HepG2 (cell line): ENCODE measurements around the gene PHKB. TPM values are rescaled to one million over a fixed set of nuclear protein-coding genes. Genes with fewer than 3 reads are reported as not detected.
A peak's percentile ranks its signal among the peaks of the same experiment; 100 is the strongest.

Source experiments
- AFF4 ChIP-seq: sonication (generic); formaldehyde crosslinking; IDR thresholded peaks from 2 replicates; pipeline ENCODE4 v1.4.0; 2020; ENCODE audit warnings: missing genetic modification reagents
- ATF3 ChIP-seq: sonication (generic); formaldehyde crosslinking; IDR thresholded peaks from 2 replicates; pipeline ENCODE4 v1.4.0; 2020; ENCODE audit warnings: missing genetic modification reagents
- ATF5 ChIP-seq: sonication (generic); formaldehyde crosslinking; IDR thresholded peaks from 2 replicates; pipeline ENCODE4 v1.4.0; 2020; ENCODE audit warnings: mild to moderate bottlenecking, low read depth, missing genetic modification reagents
- BRCA1 ChIP-seq: sonication (generic); formaldehyde crosslinking; IDR thresholded peaks from 2 replicates; pipeline ENCODE4 v1.4.0; 2020; ENCODE audit warnings: missing genetic modification reagents
- DNMT1 ChIP-seq: sonication (generic); formaldehyde crosslinking; IDR thresholded peaks from 2 replicates; pipeline ENCODE4 v1.5.1; 2020; ENCODE audit warnings: mild to moderate bottlenecking, missing genetic modification reagents
- HES4 ChIP-seq: sonication (generic); formaldehyde crosslinking; IDR thresholded peaks from 2 replicates; pipeline ENCODE4 v1.9.0; 2021; ENCODE audit warnings: mild to moderate bottlenecking, missing genetic modification reagents, borderline replicate concordance
- HIC2 ChIP-seq: sonication (generic); formaldehyde crosslinking; IDR thresholded peaks from 2 replicates; pipeline ENCODE4 v1.9.0; 2022; ENCODE audit warnings: low read depth, missing genetic modification reagents
- HNRNPLL ChIP-seq: fragments of 200-400 bp; formaldehyde crosslinking; IDR thresholded peaks from 2 replicates; pipeline ENCODE4 v1.6.1; 2017; ENCODE audit warnings: mild to moderate bottlenecking, low read depth, low read length; ENCODE audit not compliant: poor library complexity, severe bottlenecking
- HOXA3 ChIP-seq: sonication (generic); formaldehyde crosslinking; IDR thresholded peaks from 2 replicates; pipeline ENCODE4 v1.5.0; 2020; ENCODE audit warnings: missing genetic modification reagents
- ISL2 ChIP-seq: sonication (generic); formaldehyde crosslinking; IDR thresholded peaks from 2 replicates; pipeline ENCODE4 v1.5.0; 2020; ENCODE audit warnings: missing genetic modification reagents
- NFIB ChIP-seq: sonication (generic); formaldehyde crosslinking; IDR thresholded peaks from 2 replicates; pipeline ENCODE4 v1.9.0; 2021; ENCODE audit warnings: missing genetic modification reagents, mild to moderate bottlenecking, borderline replicate concordance
- NR2F1 ChIP-seq, 2 experiments: fragments of 450-650 bp in 1 of 2; formaldehyde crosslinking in 1 of 2; IDR thresholded peaks; 2 replicates each; pipeline versions ENCODE4 v1.5.0 to v1.6.1; 2016 to 2020; ENCODE audit warnings: mild to moderate bottlenecking in 1 of 2, missing compliant biosample characterization in 1 of 2, missing genetic modification reagents in 1 of 2, moderate library complexity in 1 of 2
- PAX8 ChIP-seq: sonication (generic); formaldehyde crosslinking; IDR thresholded peaks from 2 replicates; pipeline ENCODE4 v1.8.0; 2022; ENCODE audit warnings: mild to moderate bottlenecking, missing genetic modification reagents, borderline replicate concordance
- PHF8 ChIP-seq: sonication (generic); formaldehyde crosslinking; IDR thresholded peaks from 2 replicates; pipeline ENCODE4 v1.5.0; 2020; ENCODE audit warnings: missing genetic modification reagents
- RFXAP ChIP-seq: sonication (generic); formaldehyde crosslinking; IDR thresholded peaks from 2 replicates; pipeline ENCODE4 v1.4.0; 2020; ENCODE audit warnings: missing genetic modification reagents, borderline replicate concordance
- SIX1 ChIP-seq: sonication (generic); formaldehyde crosslinking; IDR thresholded peaks from 2 replicates; pipeline ENCODE4 v1.4.0; 2020; ENCODE audit warnings: missing genetic modification reagents, borderline replicate concordance
- SP140L ChIP-seq: sonication (generic); formaldehyde crosslinking; IDR thresholded peaks from 2 replicates; pipeline ENCODE4 v1.4.0; 2020; ENCODE audit warnings: missing genetic modification reagents, borderline replicate concordance
- ZBTB8A ChIP-seq: sonication (generic); formaldehyde crosslinking; IDR thresholded peaks from 2 replicates; pipeline ENCODE4 v1.4.0; 2020; ENCODE audit warnings: mild to moderate bottlenecking, low read depth, missing genetic modification reagents, borderline replicate concordance
- ZNF577 ChIP-seq: sonication (generic); formaldehyde crosslinking; IDR thresholded peaks from 2 replicates; pipeline ENCODE4 v1.4.0; 2020; ENCODE audit warnings: mild to moderate bottlenecking, low read depth, missing genetic modification reagents, borderline replicate concordance
- ZNF691 ChIP-seq: sonication (generic); formaldehyde crosslinking; IDR thresholded peaks from 2 replicates; pipeline ENCODE4 v1.4.0; 2020; ENCODE audit warnings: missing genetic modification reagents, low read depth, mild to moderate bottlenecking, borderline replicate concordance
- ZNF709 ChIP-seq: sonication (generic); formaldehyde crosslinking; IDR thresholded peaks from 2 replicates; pipeline ENCODE4 v1.5.0; 2020; ENCODE audit warnings: mild to moderate bottlenecking, missing genetic modification reagents
- ZZZ3 ChIP-seq: sonication (generic); formaldehyde crosslinking; IDR thresholded peaks from 2 replicates; pipeline ENCODE4 v1.4.0; 2020; ENCODE audit warnings: missing genetic modification reagents, mild to moderate bottlenecking, borderline replicate concordance
- polyA plus RNA-seq, 8 experiments: library from polyadenylated mRNA; depleted of rRNA in 3 of 8; stranded (reverse) in 7 of 8; unstranded in 1 of 8; fragments of >200 nt; fragmentation: Illumina TruSeq in 4 of 8; extraction: Trizol in 4 of 8; gene quantifications; 2 replicates each; pipeline versions ENCODE4 v1.2.1 to v1.2.3, GENCODE V29; 2011 to 2016; ENCODE audit warnings: low read depth in 4 of 8, missing spikeins in 1 of 8, mixed read lengths in 1 of 8; ENCODE audit not compliant: insufficient read depth in 1 of 8
- total RNA-seq, 5 experiments: library from RNA; depleted of rRNA; stranded (reverse); fragments of >200 nt; fragmentation: Illumina TruSeq; extraction: Trizol; gene quantifications; 2 replicates each; pipeline ENCODE4 v1.2.3, GENCODE V29; 2016; ENCODE audit warnings: low read depth in 1 of 5

PHKB gene
- total and polyA plus RNA-seq, 2 of the 13 experiments (the other 11 are each of a cell fraction or from before 2014, with no cell fraction given), result 66.0 to 80.8 TPM

- no peak for TF ChIP-seq SP140L
- TF ChIP-seq DNMT1 (CRISPR knock-in tag), result no peak
- TF ChIP-seq BRCA1 (CRISPR knock-in tag), result no peak
- no peak for TF ChIP-seq ZNF709 (CRISPR knock-in tag)
- no peak for TF ChIP-seq HES4 (CRISPR knock-in tag)
- TF ChIP-seq NR2F1 (CRISPR knock-in tag; IDR thresholded peaks at IDR 0.05), result peak; percentile 61 to 83
- no peak for TF ChIP-seq RFXAP (CRISPR knock-in tag)
- TF ChIP-seq PHF8, result no peak
- TF ChIP-seq ZZZ3, result no peak
- TF ChIP-seq ZNF691 (CRISPR knock-in tag), result peak; percentile 42; the same call in 1 of the 2 replicates
- no peak for TF ChIP-seq ATF5
- TF ChIP-seq HNRNPLL, result no peak
- no peak for TF ChIP-seq ZNF577 (CRISPR knock-in tag)
- TF ChIP-seq HIC2 (CRISPR knock-in tag), result peak; percentile 88
- no peak for TF ChIP-seq AFF4 (CRISPR knock-in tag)
- peak; percentile 85 for TF ChIP-seq ISL2 (CRISPR knock-in tag)
- no peak for TF ChIP-seq NFIB (CRISPR knock-in tag)
- TF ChIP-seq PAX8 (CRISPR knock-in tag), result no peak
- no peak for TF ChIP-seq ZBTB8A (CRISPR knock-in tag)
- TF ChIP-seq SIX1 (CRISPR knock-in tag), result peak; percentile 70; the same call in 1 of the 2 replicates
- no peak for TF ChIP-seq ATF3 (CRISPR knock-in tag)
- peak; percentile 44; the same call in 1 of the 2 replicates for TF ChIP-seq HOXA3 (CRISPR knock-in tag)
Measured at GRCh38 chr16:47475786-47476185, 14.7 kb downstream of the PHKB start (continued).
